Kasumi-1 (cell line): ENCODE measurements around the gene CACNA2D1.

Experiments used
- DNase-seq, 2 experiments: peaks; one replicate each; lab custom pipeline; 2025; lab: John Stamatoyannopoulos, UW

Gene CACNA2D1

DNA sequence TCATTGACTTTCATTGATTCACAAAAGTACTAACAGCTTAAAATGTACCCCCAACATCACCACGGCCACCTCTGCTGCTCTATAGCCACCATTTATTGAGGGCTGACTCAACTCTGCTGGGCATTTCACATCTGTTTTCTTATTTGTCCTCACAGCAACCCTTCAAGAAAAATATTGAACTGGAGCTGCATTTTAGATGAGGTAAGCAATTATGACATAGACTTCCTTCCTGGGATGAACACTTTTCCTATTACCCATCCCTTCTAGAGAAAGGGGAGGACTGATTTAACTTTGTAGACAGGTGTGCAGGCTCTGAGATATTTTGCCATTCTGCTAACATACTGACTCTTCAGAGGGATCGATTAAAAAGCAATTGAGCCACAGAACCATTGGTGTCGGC lies 217.4 kb downstream of the CACNA2D1 start:
- no peak for DNase-seq

GRCh38 chr7:82224529-82224928 lies 219.0 kb downstream of the CACNA2D1 start:
- no peak for DNase-seq

DNA sequence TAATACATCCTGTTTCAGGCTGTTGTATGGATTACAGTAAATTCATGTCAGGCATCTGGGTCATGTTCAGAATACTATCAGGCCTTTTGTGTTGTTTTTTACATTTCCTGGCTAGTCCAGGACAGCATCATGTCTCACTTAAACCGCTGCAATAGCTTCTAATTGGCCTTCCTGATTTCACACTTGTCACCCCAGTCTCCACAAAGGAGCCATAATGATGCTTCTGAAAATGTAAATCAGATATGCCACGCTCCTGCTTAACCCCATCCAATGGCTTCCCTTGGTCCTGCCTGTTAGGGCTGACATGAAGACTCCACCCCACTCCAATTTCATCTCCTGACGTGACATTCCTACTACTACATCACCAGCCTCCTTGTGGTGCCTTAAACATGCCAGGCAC lies 220.0 kb downstream of the CACNA2D1 start:
- DNase-seq: no peak

DNA sequence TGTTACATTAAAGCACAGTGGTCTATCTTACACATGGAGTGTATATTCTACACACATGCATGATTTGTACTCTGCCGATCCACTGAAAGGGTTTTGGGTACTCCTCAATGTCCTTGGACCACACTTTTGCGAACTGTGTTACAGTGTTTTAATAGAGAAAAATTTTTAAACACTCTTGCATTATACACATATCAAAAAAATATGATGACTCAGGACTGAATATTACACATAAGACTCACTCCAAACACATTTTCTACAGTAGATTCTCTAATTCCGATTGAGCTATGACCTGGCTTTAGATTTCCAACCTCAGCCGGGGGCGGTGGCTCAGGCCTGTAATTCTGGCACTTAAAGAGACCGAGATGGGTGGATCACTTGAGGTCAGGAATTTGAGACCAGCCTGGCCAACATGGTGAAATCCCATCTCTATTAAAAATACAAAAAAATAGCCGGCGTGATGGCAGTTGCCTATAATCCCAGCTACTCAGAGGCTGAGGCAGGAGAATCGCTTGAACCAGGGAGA lies 222.4 kb downstream of the CACNA2D1 start:
- DNase-seq: no peak

DNA sequence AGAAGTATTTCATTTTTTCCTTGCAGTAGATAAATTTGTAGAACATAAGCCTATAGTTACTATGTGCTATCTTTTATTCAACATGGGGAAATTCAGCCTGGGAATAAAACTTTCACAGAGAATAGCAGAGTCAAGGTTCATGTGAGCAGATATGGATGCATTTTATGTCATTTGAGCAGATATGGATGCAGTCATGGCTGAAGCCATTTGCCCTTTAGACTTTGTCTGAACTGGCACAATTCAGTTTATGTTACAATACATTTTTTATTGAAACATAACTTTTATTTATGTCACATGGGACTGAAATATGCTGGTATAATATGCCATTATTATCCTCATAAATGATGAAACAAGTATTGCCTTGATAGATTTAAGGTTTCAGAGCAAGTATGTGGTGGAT lies 231.1 kb downstream of the CACNA2D1 start:
- no peak for DNase-seq

DNA sequence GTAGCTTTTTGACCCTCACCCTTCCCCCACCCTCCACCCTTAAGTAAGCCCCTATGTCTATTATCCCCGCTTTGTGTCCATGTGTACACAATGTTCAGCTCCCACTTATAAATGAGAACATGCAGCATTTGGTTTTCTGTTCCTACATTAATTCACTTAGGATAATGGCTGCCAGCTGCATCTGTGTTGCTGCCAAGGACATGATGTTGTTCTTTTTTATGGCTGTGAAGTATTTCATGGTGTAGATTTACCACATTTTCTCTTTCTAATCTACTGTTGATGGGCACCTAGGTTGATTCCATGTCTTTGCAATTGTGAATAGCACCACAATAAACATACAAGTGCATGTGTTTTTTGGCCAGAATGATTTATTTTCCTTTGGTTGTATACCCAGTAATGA lies 232.2 kb downstream of the CACNA2D1 start:
- no peak for DNase-seq

- DNase-seq: no peak
Observed at GRCh38 chr7:82210416-82211184, 233.0 kb downstream of the CACNA2D1 start.

DNA sequence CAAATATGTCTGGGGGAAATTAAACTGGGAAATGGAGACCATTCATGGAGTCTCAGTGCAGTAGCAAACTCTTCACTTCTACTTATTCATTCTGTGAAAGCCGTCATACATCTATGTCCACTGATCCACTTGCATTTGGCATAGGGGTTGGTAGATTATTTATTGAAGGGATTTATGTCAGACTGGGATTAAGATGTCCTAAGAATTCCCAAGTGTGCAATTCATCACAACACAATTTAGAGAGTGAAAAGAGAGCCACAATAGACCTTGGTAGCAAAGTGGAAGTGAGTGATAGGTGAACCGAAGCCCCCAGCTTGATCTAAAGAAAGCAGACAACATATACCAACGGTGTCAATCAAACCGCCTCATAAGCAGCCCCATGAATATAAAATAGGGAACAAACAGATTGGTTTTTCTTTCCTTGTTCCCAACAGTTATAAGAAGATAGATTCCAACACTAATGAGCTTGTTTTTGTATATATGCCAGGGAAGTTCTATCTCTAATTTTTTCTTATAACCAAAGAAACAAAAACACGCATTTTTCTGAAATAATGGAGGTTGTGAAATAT lies 234.3 kb downstream of the CACNA2D1 start:
- DNase-seq: no peak

- no peak for DNase-seq
Observed at GRCh38 chr7:82204694-82205093, 238.9 kb downstream of the CACNA2D1 start.

- DNase-seq: no peak
Observed at GRCh38 chr7:82202965-82203364, 240.6 kb downstream of the CACNA2D1 start.

- no peak for DNase-seq
Observed at GRCh38 chr7:82202107-82202506, 241.5 kb downstream of the CACNA2D1 start.

DNA sequence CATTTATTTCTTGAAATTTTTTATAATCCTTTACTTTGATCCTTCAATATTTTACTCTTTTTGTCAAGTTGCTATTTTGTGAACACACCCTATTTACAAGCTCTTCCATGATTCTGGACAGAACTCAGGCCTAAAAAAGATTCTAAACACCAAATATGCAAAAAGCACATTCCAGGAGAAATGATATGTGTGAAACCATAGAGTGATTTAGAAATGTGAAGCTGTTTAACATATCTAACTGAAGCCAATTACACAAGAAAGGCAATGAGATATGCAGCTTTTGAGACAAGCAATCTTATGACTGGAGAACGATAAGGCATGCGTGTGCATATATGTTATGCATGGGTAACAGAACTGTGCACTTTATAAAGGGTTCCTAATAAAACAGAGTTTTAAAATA lies 243.0 kb downstream of the CACNA2D1 start:
- DNase-seq: no peak

DNA sequence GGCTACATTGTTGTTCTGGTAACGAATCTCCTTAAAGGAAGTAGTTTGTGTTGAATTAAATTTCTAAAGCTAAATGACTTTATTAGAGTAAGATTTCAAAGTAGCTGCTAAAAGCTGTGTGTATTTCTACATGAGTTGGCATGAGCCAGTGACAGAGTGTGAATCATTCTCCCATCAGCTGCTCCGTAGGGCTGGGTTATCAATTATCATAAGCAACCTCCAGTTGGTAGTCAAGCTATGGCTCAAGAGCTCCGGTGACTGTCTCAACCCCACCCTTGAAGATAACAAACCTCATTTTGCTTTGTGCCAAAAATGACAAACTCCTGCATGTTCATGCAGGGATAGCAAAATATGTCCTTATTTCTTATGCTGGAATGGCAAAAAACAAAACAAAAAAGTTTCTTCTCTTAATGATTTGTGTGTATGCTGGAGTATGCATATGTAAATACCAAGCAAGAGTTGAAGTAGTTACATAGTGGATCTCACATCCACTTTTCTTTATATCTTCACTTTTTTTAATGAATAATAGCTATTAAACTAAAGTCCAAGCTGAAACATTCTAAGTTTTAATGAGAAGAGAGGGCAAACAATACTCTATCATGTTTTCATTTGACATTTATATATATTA lies 249.4 kb downstream of the CACNA2D1 start:
- no peak for DNase-seq

DNA sequence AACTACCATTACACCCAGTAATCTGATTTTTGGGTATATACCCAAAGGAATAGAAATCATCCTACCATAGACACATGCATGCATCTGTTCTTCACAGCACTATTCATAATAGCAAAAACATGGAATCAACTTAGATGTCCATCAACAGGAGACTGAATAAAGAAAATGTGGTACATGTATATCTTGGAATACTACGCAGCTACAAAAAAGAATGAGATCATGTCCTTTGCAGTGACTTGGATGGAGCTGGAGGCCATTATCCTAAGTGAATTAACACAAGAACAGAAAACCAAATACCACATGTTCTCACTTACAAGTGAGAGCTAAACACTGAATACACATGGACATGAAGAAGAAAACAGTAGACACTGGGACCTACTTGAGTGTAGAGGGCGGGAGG lies 254.9 kb downstream of the CACNA2D1 start:
- DNase-seq: no peak

DNA sequence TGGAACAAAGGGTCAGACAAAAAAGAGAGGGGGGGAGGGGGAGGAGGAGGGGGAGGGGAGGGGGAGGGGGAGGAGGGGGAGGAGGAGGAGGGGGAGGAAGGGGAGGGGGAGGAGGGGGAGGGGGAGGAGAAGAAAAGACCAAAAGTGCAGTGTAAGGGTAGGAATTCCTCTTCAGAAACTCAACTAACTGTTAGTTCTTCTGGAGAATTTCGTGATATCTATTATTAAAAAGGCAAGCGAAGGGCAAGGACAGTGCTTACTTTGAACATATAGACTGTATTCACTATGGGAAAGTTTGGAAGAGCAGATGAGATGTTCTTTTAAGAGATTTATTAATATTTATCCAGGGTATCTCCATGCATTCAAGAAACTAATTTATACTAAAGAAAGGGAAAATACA lies 258.1 kb downstream of the CACNA2D1 start:
- no peak for DNase-seq

DNA sequence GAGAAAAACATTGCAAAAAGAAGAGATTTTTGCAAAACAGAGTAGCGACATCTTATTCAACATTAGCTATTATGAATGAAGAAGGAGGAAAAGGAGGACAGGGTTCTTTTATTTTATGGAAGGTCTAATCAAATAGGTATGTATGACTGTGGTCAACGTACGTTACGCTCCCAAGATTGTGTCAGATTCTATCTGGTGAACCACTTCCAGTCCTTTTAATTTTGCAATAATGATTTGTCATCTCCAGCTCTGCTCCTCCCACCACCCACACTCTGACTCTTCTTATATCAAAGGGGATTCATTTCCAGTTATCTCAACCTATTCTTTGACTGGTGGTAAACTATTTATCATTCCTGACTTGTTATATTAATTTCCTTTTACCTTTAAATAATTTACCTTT lies 259.9 kb downstream of the CACNA2D1 start:
- peak in 1 of 2 experiments; percentile 5 for DNase-seq

GRCh38 chr7:82179311-82179710 lies 264.3 kb downstream of the CACNA2D1 start:
- no peak for DNase-seq

DNA sequence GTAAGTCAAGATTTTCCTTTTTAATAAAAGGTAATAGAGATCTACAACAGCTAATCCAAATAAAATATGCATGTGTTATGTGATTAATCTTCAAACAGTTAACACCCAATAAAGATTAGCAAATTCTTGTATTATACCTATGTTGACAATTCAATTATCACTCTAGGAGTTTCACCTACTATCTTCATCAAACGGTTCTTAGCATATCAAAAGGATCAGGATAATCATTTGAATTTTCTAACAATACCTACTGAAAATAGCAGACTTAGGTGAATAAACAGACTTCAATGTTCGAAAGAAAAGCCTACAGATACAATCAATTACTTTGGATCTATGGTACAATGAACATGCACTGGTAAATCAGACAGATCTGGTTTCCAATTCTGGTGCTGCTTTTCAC lies 268.3 kb downstream of the CACNA2D1 start:
- no peak for DNase-seq

DNA sequence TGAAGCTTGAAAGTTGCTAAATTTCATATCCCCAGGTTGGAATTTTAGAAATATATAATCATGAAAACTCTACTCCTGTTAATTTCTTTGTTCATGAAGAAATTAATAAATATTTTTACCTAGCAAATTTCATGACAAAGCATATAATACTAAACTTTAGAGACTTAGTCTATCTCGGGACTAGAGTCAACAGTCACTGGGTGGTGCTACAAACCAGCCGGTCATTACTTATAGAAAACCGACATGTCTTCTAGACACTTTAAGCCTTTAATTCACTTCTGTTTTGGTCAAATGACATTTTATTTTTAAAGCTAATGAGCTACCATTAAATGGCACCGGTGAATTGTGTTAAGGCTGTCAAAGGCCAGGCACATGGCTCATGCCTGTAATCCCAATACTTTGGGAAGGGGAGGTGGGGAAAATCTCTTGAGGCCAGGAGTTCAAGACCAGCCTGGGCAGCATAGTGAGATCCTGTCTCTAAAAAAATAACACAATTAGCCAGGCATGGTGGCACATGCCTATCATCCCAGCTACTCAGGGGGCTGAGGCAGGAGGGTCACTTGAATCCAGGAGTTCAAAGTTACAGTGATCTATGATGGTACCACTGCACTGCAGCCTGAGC lies 270.1 kb downstream of the CACNA2D1 start:
- no peak for DNase-seq

DNA sequence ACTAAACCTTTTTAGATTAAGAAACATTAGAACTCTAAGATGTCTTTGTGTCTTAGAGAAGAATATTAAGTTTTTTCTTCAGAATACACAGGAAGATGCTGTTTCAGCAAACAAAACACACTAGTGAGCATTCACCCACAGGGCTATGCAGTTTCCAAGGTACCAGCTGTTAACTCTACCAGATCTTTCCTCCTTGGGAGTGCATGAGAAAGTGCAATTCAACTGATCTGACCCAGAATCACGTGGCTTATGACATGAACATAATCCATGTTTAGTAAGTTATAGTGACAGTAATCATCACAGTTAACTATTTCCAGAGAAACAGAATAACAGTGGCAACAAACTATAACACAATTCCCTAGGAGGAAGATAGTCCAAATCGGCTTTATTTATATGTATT lies 270.7 kb downstream of the CACNA2D1 start:
- DNase-seq: no peak

DNA sequence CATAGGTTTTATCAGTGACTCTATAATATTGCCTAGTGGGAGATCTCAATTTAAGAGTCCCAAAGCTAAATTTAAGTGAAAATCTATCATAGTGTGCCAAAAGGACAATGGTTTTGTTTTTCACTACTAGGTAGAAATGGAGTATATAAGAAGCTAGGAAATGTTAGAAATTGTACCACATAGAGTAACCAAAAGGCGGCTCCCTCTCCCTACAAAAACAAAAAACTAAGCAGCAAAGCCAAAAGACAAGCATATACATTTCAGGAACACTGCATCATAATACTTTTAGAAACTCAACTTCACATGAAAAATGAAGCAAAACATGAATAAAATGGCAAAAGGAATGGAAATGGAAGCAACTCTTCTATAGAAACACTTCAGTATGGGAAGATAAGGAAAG lies 271.6 kb downstream of the CACNA2D1 start:
- DNase-seq: no peak

DNA sequence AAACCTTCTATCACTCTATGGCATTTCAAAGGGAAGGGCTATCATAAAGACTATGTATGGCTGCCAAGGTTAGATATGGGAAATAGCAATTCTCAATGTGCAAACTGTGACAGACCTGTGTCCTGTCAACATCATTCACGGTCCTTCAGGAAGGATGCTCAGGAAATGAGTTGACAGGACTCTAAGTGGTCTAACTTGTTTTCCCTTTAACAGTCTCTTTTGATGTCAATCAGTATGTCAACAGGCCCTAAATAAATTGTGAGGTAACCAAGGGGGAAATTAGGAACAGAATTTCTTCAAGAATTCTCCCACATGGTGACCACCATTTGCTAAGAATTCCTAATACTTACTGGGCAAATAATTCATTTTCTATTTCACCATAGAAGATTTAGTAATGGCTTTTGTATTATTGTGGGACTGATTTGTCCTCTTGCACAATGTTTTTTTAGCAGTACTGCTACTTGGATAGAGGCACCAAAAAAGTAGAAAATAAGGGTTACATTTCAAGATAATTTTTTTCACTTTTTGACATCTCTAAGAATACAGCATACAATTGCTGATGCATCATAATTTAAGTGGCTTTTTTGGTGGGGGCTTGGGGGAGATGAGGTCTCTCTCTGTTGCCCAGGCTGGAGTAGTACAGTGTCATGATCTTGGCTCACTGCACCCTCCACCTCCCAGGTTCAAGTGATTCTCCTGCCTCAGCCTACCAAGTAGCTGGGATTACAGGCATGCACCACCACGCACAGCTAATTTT lies 275.8 kb downstream of the CACNA2D1 start:
- no peak for DNase-seq
